CD14-positive monocyte (primary cell): Measurements from ENCODE around the gene APMAP. TPM values are rescaled to one million over a fixed set of nuclear protein-coding genes. Genes with fewer than 3 reads are reported as not detected.

Experiments
- DNase-seq, 3 donors: peaks; one replicate each; pipeline ENCODE4 v3.0.0-alpha.2; 2011 to 2022
- H2AFZ ChIP-seq: 2 replicates; pipeline ENCODE4 v1.6.0; 2012; ENCODE audit warnings: mild to moderate bottlenecking, low read depth, low read length, inconsistent platforms; ENCODE audit not compliant: insufficient read depth, poor library complexity, severe bottlenecking
- H3K27ac ChIP-seq, 2 donors: 1 replicate in 1 of 2; 2 replicates in 1 of 2; pipeline ENCODE4 v1.5.1; 2012 to 2013; ENCODE audit warnings: low read length in 2 of 2, control low read depth in 1 of 2, inconsistent platforms in 1 of 2, low read depth in 1 of 2, mild to moderate bottlenecking in 1 of 2
- H3K27me3 ChIP-seq, 2 donors: one replicate each; pipeline versions ENCODE4 v1.6.0 to v1.6.1; 2011 to 2013; ENCODE audit warnings: low read length in 2 of 2; ENCODE audit not compliant: control insufficient read depth in 2 of 2, insufficient read depth in 2 of 2
- H3K36me3 ChIP-seq, 2 donors: replicated peaks in 1 of 2; 1 replicate in 1 of 2; 2 replicates in 1 of 2; pipeline versions ENCODE4 v1.5.1 to v1.6.1; 2012 to 2013; ENCODE audit warnings: low read length in 2 of 2, control low read depth in 1 of 2, inconsistent platforms in 1 of 2, mild to moderate bottlenecking in 1 of 2; ENCODE audit not compliant: insufficient read depth in 2 of 2, control insufficient read depth in 1 of 2
- H3K4me1 ChIP-seq, 2 donors: 1 replicate in 1 of 2; 2 replicates in 1 of 2; pipeline versions ENCODE4 v1.5.1 to v1.6.1; 2012 to 2013; ENCODE audit warnings: low read length in 2 of 2, control low read depth in 1 of 2, inconsistent platforms in 1 of 2, mild to moderate bottlenecking in 1 of 2, moderate library complexity in 1 of 2; ENCODE audit not compliant: insufficient read depth in 2 of 2, control insufficient read depth in 1 of 2
- H3K4me2 ChIP-seq: replicated peaks from 2 replicates; pipeline ENCODE3; 2012; ENCODE audit warnings: low read length, moderate library complexity, mild to moderate bottlenecking; ENCODE audit not compliant: poor library complexity, severe bottlenecking; ENCODE audit errors: extremely low read depth
- H3K4me3 ChIP-seq, 3 experiments: fragments of 200-600 bp in 1 of 3; sonication (generic) in 1 of 3; replicated peaks in 1 of 3; 1 replicate in 2 of 3; 2 replicates in 1 of 3; pipeline ENCODE4 v1.5.1; 2011 to 2013; ENCODE audit warnings: low read length in 3 of 3, mild to moderate bottlenecking in 3 of 3, control low read depth in 2 of 3, low read depth in 2 of 3, inconsistent platforms in 1 of 3, moderate library complexity in 1 of 3
- H3K79me2 ChIP-seq: 2 replicates; pipeline ENCODE4 v1.6.0; 2012; ENCODE audit warnings: mild to moderate bottlenecking, control low read depth, inconsistent platforms, low read length, moderate library complexity; ENCODE audit not compliant: insufficient read depth
- H3K9ac ChIP-seq: 2 replicates; pipeline ENCODE4 v1.6.0; 2017; ENCODE audit warnings: low read length, mild to moderate bottlenecking; ENCODE audit not compliant: insufficient read depth, poor library complexity, severe bottlenecking
- H3K9me3 ChIP-seq, 2 donors: replicated peaks in 1 of 2; 1 replicate in 1 of 2; 2 replicates in 1 of 2; pipeline versions ENCODE4 v1.5.1 to v1.6.1; 2012 to 2013; ENCODE audit warnings: low read length in 2 of 2, control low read depth in 1 of 2; ENCODE audit not compliant: control insufficient read depth in 1 of 2, insufficient read depth in 1 of 2
- H4K20me1 ChIP-seq: 2 replicates; pipeline ENCODE4 v1.6.0; 2012; ENCODE audit warnings: mild to moderate bottlenecking, low read length, control low read depth, moderate library complexity; ENCODE audit not compliant: insufficient read depth
- H3K27ac Mint-ChIP-seq, 7 donors: one replicate each; pipeline ENCODE4 v1.8.0; 2020; ENCODE audit warnings: mild to moderate bottlenecking in 7 of 7, mixed read lengths in 7 of 7, moderate library complexity in 6 of 7, inconsistent platforms in 2 of 7
- H3K27me3 Mint-ChIP-seq, 3 donors: one replicate each; pipeline ENCODE4 v1.8.0; 2021 to 2022; ENCODE audit warnings: low read depth in 3 of 3, mild to moderate bottlenecking in 3 of 3, mixed read lengths in 3 of 3, moderate library complexity in 3 of 3, inconsistent platforms in 1 of 3
- H3K36me3 Mint-ChIP-seq, 2 donors: one replicate each; pipeline ENCODE4 v1.8.0; 2020; ENCODE audit warnings: mixed read lengths in 2 of 2, inconsistent platforms in 1 of 2, mild to moderate bottlenecking in 1 of 2
- H3K4me1 Mint-ChIP-seq: one replicate; pipeline ENCODE4 v1.8.0; 2020; ENCODE audit warnings: mild to moderate bottlenecking, mixed read lengths
- H3K4me3 Mint-ChIP-seq, 2 donors: one replicate each; pipeline ENCODE4 v1.8.0; 2020; ENCODE audit warnings: mild to moderate bottlenecking in 2 of 2, mixed read lengths in 2 of 2, moderate library complexity in 1 of 2
- H3K9me3 Mint-ChIP-seq, 7 donors: one replicate each; pipeline ENCODE4 v1.8.0; 2020 to 2022; ENCODE audit warnings: mixed read lengths in 7 of 7, mild to moderate bottlenecking in 6 of 7, moderate library complexity in 6 of 7, inconsistent platforms in 2 of 7
- CTCF ChIP-seq: fragments of 200-600 bp; IDR thresholded peaks from one replicate; pipeline ENCODE4 v1.8.0; 2022; ENCODE audit warnings: antibody characterized with exemption, mild to moderate bottlenecking
- WGBS: methylation state at CpG from one replicate; pipeline ENCODE4 v1.1.5; 2013; ENCODE audit warnings: missing lambda C conversion rate; ENCODE audit not compliant: insufficient coverage; 5-methylcytosine and 5-hydroxymethylcytosine counted together
- intact Hi-C, 2 donors: fragments of 100-400 bp; cut with micrococcal nuclease; formaldehyde crosslinking; loops; one replicate each; pipeline versions ENCODE4 v1.15.0 to v1.15.1; 2023
- polyA minus RNA-seq: library from RNA; depleted of rRNA, polyadenylated mRNA; stranded (reverse); fragments of >200 nt; gene quantifications from 2 replicates; pipeline ENCODE4 v1.2.3, GENCODE V29; 2012
- polyA plus RNA-seq, 3 donors: library from polyadenylated mRNA; depleted of rRNA in 1 of 3; unstranded in 2 of 3; stranded (reverse) in 1 of 3; fragments of 300-500 nt in 2 of 3; fragments of >200 nt in 1 of 3; fragmentation: Illumina TruSeq in 2 of 3; gene quantifications; 1 replicate in 2 of 3; 2 replicates in 1 of 3; pipeline ENCODE4 v1.2.3, GENCODE V29; 2012 to 2021
- total RNA-seq, 12 experiments: library from RNA in 1 of 12; stranded (reverse) in 1 of 12; fragments of 120-200 nt in 1 of 12; gene quantifications; one replicate each; pipeline ENCODE4 v1.2.4 and lab custom pipeline; 2013 to 2026; ENCODE audit warnings: mixed read lengths in 6 of 12, inconsistent platforms in 1 of 12

Gene APMAP
- total RNA-seq (2013) = 59.8 TPM
- polyA plus RNA-seq = 10 to 100 TPM; 26.9 to 74.0 (median 73.2) TPM
- 17.9 and 25.8 TPM in 2 replicates for polyA minus RNA-seq
- 14.7 to 69.4 (median 52.0) reads per million in 11 experiments for total RNA-seq (lab: John Stamatoyannopoulos, UW)

GRCh38 chr20:24992487-24993205 lies at the start of gene APMAP:
Gene APMAP (minus strand): TSS chr20:24992751. CDS start chr20:24992688, 63 bp downstream.
- intact Hi-C loops = loop anchor here (2.0 to 10.0 kb wide), 8 partner anchors 202 to 705 kb away; partner anchors contain the start of genes ENTPD6 (in 2 of the 2), PYGB (in 2 of the 2), ABHD12 (in 1 of the 2) and GINS1 (in 1 of the 2)
- no peak for TF ChIP-seq CTCF
- H3K36me3 Mint-ChIP-seq = peaks cover 2 to 3% of the 10 kb centered on the region in 2 donors

GRCh38 chr20:25041813-25042530 lies 49.4 kb upstream of the APMAP start:
- peak overlapping the region in 4 of 7 donors; percentile 6 to 91 (median 56) for H3K27ac Mint-ChIP-seq
- no peak for DNase-seq
- H3K27me3 Mint-ChIP-seq = no peaks in the 10 kb centered on the region
- intact Hi-C loops = no loop called here
- H3K4me3 Mint-ChIP-seq = no peak overlapping the region
- Histone ChIP-seq H3K4me2 (peak overlapping the region; percentile 45), H3K27me3 (no peaks in the 10 kb centered on the region), H3K27ac (peak overlapping the region; percentile 81), H3K4me3 (no peak overlapping the region), H2AFZ (peak overlapping the region; percentile 78), H4K20me1 (peaks cover 14% of the 10 kb centered on the region), H3K4me1 (peaks cover 20 to 24% of the 10 kb centered on the region in 2 donors), H3K9ac (peak overlapping the region; percentile 13), H3K79me2 (peaks cover 3% of the 10 kb centered on the region), H3K9me3 (no peaks in the 10 kb centered on the region), H3K36me3 (peaks cover 8 to 21% of the 10 kb centered on the region in 2 donors)
- over 99% methylated on average over 13 of the region's 21 CpGs for WGBS
- H3K9me3 Mint-ChIP-seq = no peaks in the 10 kb centered on the region
- H3K4me1 Mint-ChIP-seq = peaks cover 27% of the 10 kb centered on the region
- no peak for TF ChIP-seq CTCF
- peaks cover 13 to 23% of the 10 kb centered on the region in 2 donors for H3K36me3 Mint-ChIP-seq

More at GRCh38 chr20:24992487-24993205, at the start of gene APMAP:
- peak within 1 kb of the TSS; percentile 96 to 97 for H3K4me3 Mint-ChIP-seq
- H3K79me2 ChIP-seq = peaks cover 49% of the 10 kb centered on the region
- H3K27ac Mint-ChIP-seq = peak within 1 kb of the TSS; percentile 94 to 98 (median 97)
- no peaks in the 10 kb centered on the region for H3K9me3 Mint-ChIP-seq
- WGBS = under 1% methylated on average over 68 of the region's 69 CpGs
- H3K4me1 ChIP-seq = peaks cover 46 to 63% of the 10 kb centered on the region in 2 donors
- peak within 1 kb of the TSS; percentile 79 for H2AFZ ChIP-seq
- H3K9me3 ChIP-seq = no peaks in the 10 kb centered on the region
- peak within 1 kb of the TSS; percentile 85 for H3K4me2 ChIP-seq
- H3K36me3 ChIP-seq = no peaks in the 10 kb centered on the region
- peak; percentile 88 to 94 (median 94) for DNase-seq
- H3K4me1 Mint-ChIP-seq = peaks cover 69% of the 10 kb centered on the region
- H3K9ac ChIP-seq = peak within 1 kb of the TSS; percentile 94
- H3K27ac ChIP-seq = peak within 1 kb of the TSS; percentile 87 to 98
- H3K27me3 ChIP-seq = no peaks in the 10 kb centered on the region
- peak within 1 kb of the TSS; percentile 55 to 89 (median 85) for H3K4me3 ChIP-seq
- no peaks in the 10 kb centered on the region for H4K20me1 ChIP-seq
- peaks cover 2 to 5% (median 5%) of the 10 kb centered on the region in 3 donors for H3K27me3 Mint-ChIP-seq
